Ovary (tissue), 3 donors: ENCODE data around the gene IRF1.
"Not testable (repeated sequence)": the region's sequence is repeated elsewhere in the genome, so short reads cannot be mapped to it uniquely, and the experiment has no call there.

Experiments used
- POLR2A ChIP-seq: fragments of 450-650 bp; IDR thresholded peaks from one replicate; pipeline ENCODE4 v1.6.1; 2017; ENCODE audit warnings: antibody characterized with exemption, mild to moderate bottlenecking, moderate library complexity
- TF ChIP-seq, protein P1 (sequence below), 3 donors: fragments of 450-650 bp in 2 of 3; fragments of 200-600 bp in 1 of 3; IDR thresholded peaks; one replicate each; pipeline versions ENCODE4 v1.5.1 to v1.8.0; 2016 to 2022; ENCODE audit warnings: antibody characterized with exemption in 3 of 3, mild to moderate bottlenecking in 1 of 3
- donor health status: DM: no; HTN: no; CAD: no.

DNA sequence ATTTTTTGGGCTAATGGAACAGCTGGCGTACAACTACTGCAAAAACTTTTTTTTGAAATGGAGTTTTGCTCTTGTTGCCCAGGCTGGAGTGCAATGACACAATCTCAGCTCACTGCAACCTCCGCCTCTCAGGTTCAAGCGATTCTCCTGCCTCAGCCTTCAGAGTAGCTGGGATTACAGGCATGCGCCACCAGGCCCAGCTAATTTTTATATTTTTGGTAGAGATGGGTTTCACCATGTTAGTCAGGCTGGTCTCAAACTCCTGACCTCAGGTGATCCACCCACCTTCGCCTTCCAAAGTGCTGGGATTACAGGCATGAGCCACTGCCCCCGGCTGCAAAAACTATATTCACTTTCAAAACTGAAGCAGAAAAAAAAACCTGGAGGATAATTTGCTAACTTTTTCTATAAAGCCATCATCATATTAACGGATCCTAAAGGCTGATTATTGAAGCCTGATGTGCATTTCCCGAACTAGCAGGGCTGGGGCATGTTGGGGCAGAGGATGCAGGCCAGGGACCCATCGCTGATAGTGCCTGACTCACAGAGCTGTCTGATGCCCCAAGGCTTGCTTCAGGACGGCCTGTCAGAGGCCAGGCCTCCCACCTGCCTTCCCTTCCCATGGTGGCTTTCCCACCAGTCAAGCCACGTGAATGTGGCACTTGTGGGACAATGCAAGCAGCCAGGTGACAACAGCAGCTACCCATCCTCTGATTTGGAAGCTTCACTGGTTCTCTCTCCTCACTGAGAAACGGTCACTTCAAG is 5.5 kb downstream of the IRF1 start:
- TF ChIP-seq, protein P1, sequence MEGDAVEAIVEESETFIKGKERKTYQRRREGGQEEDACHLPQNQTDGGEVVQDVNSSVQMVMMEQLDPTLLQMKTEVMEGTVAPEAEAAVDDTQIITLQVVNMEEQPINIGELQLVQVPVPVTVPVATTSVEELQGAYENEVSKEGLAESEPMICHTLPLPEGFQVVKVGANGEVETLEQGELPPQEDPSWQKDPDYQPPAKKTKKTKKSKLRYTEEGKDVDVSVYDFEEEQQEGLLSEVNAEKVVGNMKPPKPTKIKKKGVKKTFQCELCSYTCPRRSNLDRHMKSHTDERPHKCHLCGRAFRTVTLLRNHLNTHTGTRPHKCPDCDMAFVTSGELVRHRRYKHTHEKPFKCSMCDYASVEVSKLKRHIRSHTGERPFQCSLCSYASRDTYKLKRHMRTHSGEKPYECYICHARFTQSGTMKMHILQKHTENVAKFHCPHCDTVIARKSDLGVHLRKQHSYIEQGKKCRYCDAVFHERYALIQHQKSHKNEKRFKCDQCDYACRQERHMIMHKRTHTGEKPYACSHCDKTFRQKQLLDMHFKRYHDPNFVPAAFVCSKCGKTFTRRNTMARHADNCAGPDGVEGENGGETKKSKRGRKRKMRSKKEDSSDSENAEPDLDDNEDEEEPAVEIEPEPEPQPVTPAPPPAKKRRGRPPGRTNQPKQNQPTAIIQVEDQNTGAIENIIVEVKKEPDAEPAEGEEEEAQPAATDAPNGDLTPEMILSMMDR (IDR thresholded peaks at IDR 0.05), result not testable (repeated sequence)
- TF ChIP-seq POLR2A, result not testable (repeated sequence)
